Neural progenitor cell (in vitro differentiated cells): ENCODE measurements around the gene TRIM49C. TPM values are rescaled to one million over a fixed set of nuclear protein-coding genes. Genes with fewer than 3 reads are reported as not detected.
A peak's percentile ranks its signal among the peaks of the same experiment; 100 is the strongest.
"Not testable (repeated sequence)": the region's sequence is repeated elsewhere in the genome, so short reads cannot be mapped to it uniquely, and the experiment has no call there.

ENCODE experiments used
- DNase-seq: peaks from one replicate; pipeline ENCODE4 v3.0.0-alpha.2; 2016; ENCODE audit warnings: low spot score
- H2AFZ ChIP-seq: fragments of 200-600 bp; sonication (generic); replicated peaks from 2 replicates; pipeline ENCODE4 v1.6.1; 2016; ENCODE audit warnings: antibody characterized with exemption
- H3F3A ChIP-seq: fragments of 200-600 bp; sonication (generic); 2 replicates; pipeline ENCODE4 v1.6.1; 2016; ENCODE audit warnings: antibody characterized with exemption, low read depth
- H3K27ac ChIP-seq: fragments of 200-600 bp; sonication (generic); 2 replicates; pipeline ENCODE4 v1.5.1; 2016; ENCODE audit warnings: mild to moderate bottlenecking
- H3K27me3 ChIP-seq: fragments of 200-600 bp; sonication (generic); 2 replicates; pipeline ENCODE4 v1.6.1; 2016; ENCODE audit warnings: mild to moderate bottlenecking, moderate library complexity
- H3K36me3 ChIP-seq: fragments of 200-600 bp; sonication (generic); 2 replicates; pipeline ENCODE4 v1.5.1; 2016
- H3K4me1 ChIP-seq: fragments of 200-600 bp; sonication (generic); 2 replicates; pipeline ENCODE4 v1.6.1; 2016; ENCODE audit warnings: mixed run types
- H3K4me2 ChIP-seq: fragments of 200-600 bp; sonication (generic); 2 replicates; pipeline ENCODE4 v1.6.1; 2016
- H3K4me3 ChIP-seq: fragments of 200-600 bp; sonication (generic); 2 replicates; pipeline ENCODE4 v1.5.1; 2016
- H3K79me2 ChIP-seq: fragments of 200-600 bp; sonication (generic); 2 replicates; pipeline ENCODE4 v1.6.1; 2016; ENCODE audit warnings: low read depth
- H3K9ac ChIP-seq: fragments of 200-600 bp; sonication (generic); 2 replicates; pipeline ENCODE4 v1.6.1; 2016
- H3K9me3 ChIP-seq: fragments of 200-600 bp; sonication (generic); 2 replicates; pipeline ENCODE4 v1.5.1; 2016; ENCODE audit warnings: low read depth
- H4K20me1 ChIP-seq: fragments of 200-600 bp; sonication (generic); 2 replicates; pipeline ENCODE4 v1.6.1; 2016; ENCODE audit warnings: low read depth
- H3K27ac Mint-ChIP-seq: 3 replicates; pipeline ENCODE4 v1.8.0; 2021; ENCODE audit warnings: mixed read lengths
- H3K27me3 Mint-ChIP-seq: 2 replicates; pipeline ENCODE4 v1.8.0; 2022; ENCODE audit warnings: low read depth, mild to moderate bottlenecking, inconsistent platforms, moderate library complexity, mixed read lengths; ENCODE audit not compliant: insufficient read depth
- H3K36me3 Mint-ChIP-seq: 3 replicates; pipeline ENCODE4 v1.8.0; 2021; ENCODE audit warnings: mixed read lengths
- H3K4me1 Mint-ChIP-seq: 3 replicates; pipeline ENCODE4 v1.8.0; 2021; ENCODE audit warnings: mixed read lengths
- H3K4me3 Mint-ChIP-seq: 3 replicates; pipeline ENCODE4 v1.8.0; 2021; ENCODE audit warnings: mild to moderate bottlenecking, moderate library complexity, mixed read lengths
- H3K9me3 Mint-ChIP-seq: 3 replicates; pipeline ENCODE4 v1.8.0; 2020; ENCODE audit warnings: mixed read lengths
- CTCF ChIP-seq: fragments of 200-600 bp; sonication (generic); IDR thresholded peaks from 2 replicates; pipeline ENCODE4 v1.5.1; 2017; ENCODE audit warnings: antibody characterized with exemption, mild to moderate bottlenecking
- total RNA-seq: library from RNA; depleted of rRNA; stranded (reverse); fragments of >200 nt; gene quantifications from 2 replicates; pipeline ENCODE4 v1.2.3, GENCODE V29; 2015; ENCODE audit warnings: low replicate concordance

The TRIM49C gene
- not detected in 2 replicates for total RNA-seq

GRCh38 chr11:90030806-90031205 lies at the start of gene TRIM49C:
Gene TRIM49C, plus strand, starts transcription at chr11:90031106. Its CDS starts 4,106 bp downstream, at chr11:90035212.
- H3K4me1 Mint-ChIP-seq, H3K9me3 ChIP-seq, H3K4me3 ChIP-seq, H4K20me1 ChIP-seq, H3K4me3 Mint-ChIP-seq, H3F3A ChIP-seq, DNase-seq, H3K36me3 ChIP-seq, H3K27me3 ChIP-seq, H3K9ac ChIP-seq, H3K36me3 Mint-ChIP-seq, H2AFZ ChIP-seq, H3K4me1 ChIP-seq, H3K27me3 Mint-ChIP-seq, H3K27ac Mint-ChIP-seq, H3K4me2 ChIP-seq, H3K9me3 Mint-ChIP-seq, H3K27ac ChIP-seq, H3K79me2 ChIP-seq: not testable (repeated sequence)

DNA sequence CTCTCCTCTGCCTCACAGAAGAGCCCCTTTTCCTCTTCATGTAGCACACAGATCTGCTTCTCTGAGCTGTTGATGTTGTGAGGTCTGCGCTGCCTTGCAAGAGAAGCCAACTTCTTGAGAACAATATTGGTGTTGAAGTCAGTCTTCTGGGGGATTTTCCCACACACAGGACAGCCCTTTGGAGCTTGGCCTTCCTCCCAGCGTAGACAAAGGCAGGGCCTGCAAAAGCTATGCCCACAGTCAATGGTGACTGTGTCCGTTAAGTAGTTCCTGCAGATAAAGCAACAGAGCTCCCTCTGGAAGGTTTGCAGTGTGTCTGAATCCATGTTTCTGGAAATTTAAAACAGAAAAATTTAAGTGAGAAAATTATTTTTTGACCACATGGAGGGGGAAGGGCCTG lies 6.7 kb upstream of the TRIM49C start:
- not testable (repeated sequence) for H3K27ac ChIP-seq, H3K4me1 Mint-ChIP-seq

DNA sequence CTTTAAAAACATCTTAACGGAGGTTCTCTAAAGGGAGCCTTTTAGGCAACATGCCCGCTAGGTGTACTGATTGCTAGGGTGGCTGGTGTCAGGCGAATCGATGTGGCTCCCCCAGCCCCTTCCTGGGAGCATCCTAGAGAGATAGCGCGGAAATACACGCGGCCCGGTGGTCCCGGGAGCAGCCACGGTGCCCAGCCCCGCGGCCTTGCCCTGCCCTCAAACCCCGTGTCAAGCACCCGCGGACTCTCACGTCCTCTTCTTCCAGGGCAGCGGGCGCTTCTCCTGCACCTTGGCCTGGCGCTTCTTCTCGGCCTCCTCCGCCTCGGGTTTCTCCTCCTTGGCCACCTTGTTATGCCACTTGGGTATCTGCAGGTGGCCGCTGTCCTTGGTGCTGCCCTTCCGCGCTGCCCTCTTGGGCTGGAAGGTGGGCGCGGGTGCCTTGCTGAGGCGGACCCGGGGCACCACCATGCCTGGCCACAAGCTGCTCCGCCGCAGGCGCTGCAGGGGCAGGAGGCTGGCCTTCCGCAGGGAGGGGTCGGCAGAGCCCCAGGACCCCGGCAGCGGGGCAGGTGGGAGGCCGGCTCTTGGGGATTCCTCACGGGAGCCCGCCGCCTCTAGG lies 20.8 kb downstream of the TRIM49C start:
- not testable (repeated sequence) for H3K9me3 Mint-ChIP-seq, H3K4me1 ChIP-seq, H4K20me1 ChIP-seq, H3K4me3 Mint-ChIP-seq, H2AFZ ChIP-seq, H3K79me2 ChIP-seq, H3K36me3 Mint-ChIP-seq, H3K27ac Mint-ChIP-seq, H3K36me3 ChIP-seq, H3K27ac ChIP-seq, H3K27me3 ChIP-seq, DNase-seq, H3K27me3 Mint-ChIP-seq, H3K4me1 Mint-ChIP-seq, H3K9me3 ChIP-seq, H3K9ac ChIP-seq, H3K4me2 ChIP-seq, H3F3A ChIP-seq, H3K4me3 ChIP-seq

More for the DNA sequence above, 6.7 kb upstream of the TRIM49C start:
- not testable (repeated sequence) for H3K9me3 ChIP-seq, H3K36me3 Mint-ChIP-seq, H3K4me2 ChIP-seq, H4K20me1 ChIP-seq, H2AFZ ChIP-seq, H3K27ac Mint-ChIP-seq, H3K4me1 ChIP-seq, H3K27me3 ChIP-seq, H3K27me3 Mint-ChIP-seq, H3K9me3 Mint-ChIP-seq, H3F3A ChIP-seq, H3K4me3 ChIP-seq, H3K79me2 ChIP-seq, H3K9ac ChIP-seq, DNase-seq, H3K4me3 Mint-ChIP-seq, H3K36me3 ChIP-seq

GRCh38 chr11:90052311-90052710 lies 21.4 kb downstream of the TRIM49C start:
- not testable (repeated sequence) for H3K79me2 ChIP-seq

DNA sequence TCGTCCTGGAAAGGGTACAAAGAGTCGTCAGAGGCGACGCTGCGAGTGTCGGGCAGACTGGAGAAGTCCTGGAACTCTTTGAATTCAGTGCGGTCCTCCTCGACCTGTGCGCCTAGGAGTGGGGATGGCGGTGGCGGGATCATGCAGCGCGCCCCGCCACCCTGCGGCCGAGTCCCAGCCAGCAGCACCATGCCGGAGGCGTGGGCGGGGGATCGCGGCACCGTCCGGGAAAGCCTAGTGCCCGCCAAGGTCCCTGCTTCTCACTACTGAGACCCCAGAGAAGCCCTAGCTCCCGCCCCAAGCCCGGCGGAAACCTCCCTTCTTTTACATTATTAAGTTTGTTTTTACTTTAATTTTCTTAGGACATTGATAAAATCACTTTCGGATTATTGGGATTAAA lies 22.6 kb downstream of the TRIM49C start:
- H3K27me3 Mint-ChIP-seq, H3F3A ChIP-seq, H3K4me3 Mint-ChIP-seq, H3K9ac ChIP-seq, H3K4me2 ChIP-seq, H4K20me1 ChIP-seq, H3K27ac ChIP-seq, H3K4me1 ChIP-seq, H3K27me3 ChIP-seq, H3K36me3 ChIP-seq, H3K4me1 Mint-ChIP-seq, H3K27ac Mint-ChIP-seq, H3K9me3 Mint-ChIP-seq, H3K9me3 ChIP-seq, H3K36me3 Mint-ChIP-seq, DNase-seq, H2AFZ ChIP-seq, H3K79me2 ChIP-seq, H3K4me3 ChIP-seq: not testable (repeated sequence)

More at GRCh38 chr11:90052311-90052710, 21.4 kb downstream of the TRIM49C start:
- H3K27me3 ChIP-seq, H3K4me3 Mint-ChIP-seq, H3K36me3 ChIP-seq, H3K9ac ChIP-seq, H3K27ac Mint-ChIP-seq, H3K27ac ChIP-seq, H3K4me1 Mint-ChIP-seq, H3K4me1 ChIP-seq, DNase-seq, H4K20me1 ChIP-seq, H3K27me3 Mint-ChIP-seq, H2AFZ ChIP-seq, H3K9me3 ChIP-seq, H3K4me3 ChIP-seq, H3F3A ChIP-seq, H3K9me3 Mint-ChIP-seq, H3K36me3 Mint-ChIP-seq: not testable (repeated sequence)
- H3K4me2 ChIP-seq: peak overlapping the region; percentile 45
- peak; percentile 42 for TF ChIP-seq CTCF

GRCh38 chr11:90085650-90086049 lies 54.7 kb downstream of the TRIM49C start, which contains the start of gene UBTFL1:
Gene UBTFL1, plus strand, starts transcription at chr11:90085950. Its CDS starts 0 bp downstream, at chr11:90085950.
- H3K36me3 ChIP-seq, H3K27me3 ChIP-seq, H3K4me3 Mint-ChIP-seq, H3K36me3 Mint-ChIP-seq, H3K4me1 ChIP-seq, H2AFZ ChIP-seq, H3K4me2 ChIP-seq, H3F3A ChIP-seq, H4K20me1 ChIP-seq, H3K79me2 ChIP-seq, H3K27ac ChIP-seq, H3K4me1 Mint-ChIP-seq, H3K9me3 Mint-ChIP-seq, H3K4me3 ChIP-seq, DNase-seq, H3K27ac Mint-ChIP-seq, H3K9me3 ChIP-seq, H3K9ac ChIP-seq, H3K27me3 Mint-ChIP-seq: not testable (repeated sequence)

GRCh38 chr11:90088731-90089130 lies 57.8 kb downstream of the TRIM49C start:
- H3K27ac Mint-ChIP-seq, H3F3A ChIP-seq, H3K9me3 Mint-ChIP-seq, H3K36me3 Mint-ChIP-seq, H3K9ac ChIP-seq, H4K20me1 ChIP-seq, H2AFZ ChIP-seq, H3K79me2 ChIP-seq, H3K27me3 Mint-ChIP-seq, H3K4me3 Mint-ChIP-seq, DNase-seq, H3K9me3 ChIP-seq, H3K4me2 ChIP-seq, H3K36me3 ChIP-seq, H3K27ac ChIP-seq, H3K4me1 ChIP-seq, H3K27me3 ChIP-seq, H3K4me3 ChIP-seq, H3K4me1 Mint-ChIP-seq: not testable (repeated sequence)
